CD14-positive monocyte (primary cell): Measurements from ENCODE around the gene ZNF710. TPM values are rescaled to one million over a fixed set of nuclear protein-coding genes. Genes with fewer than 3 reads are reported as not detected.
A peak's percentile ranks its signal among the peaks of the same experiment; 100 is the strongest.

ENCODE experiments used
- DNase-seq, 3 donors: peaks; one replicate each; pipeline ENCODE4 v3.0.0-alpha.2; 2011 to 2022
- H2AFZ ChIP-seq: 2 replicates; pipeline ENCODE4 v1.6.0; 2012; ENCODE audit warnings: mild to moderate bottlenecking, low read depth, low read length, inconsistent platforms; ENCODE audit not compliant: insufficient read depth, poor library complexity, severe bottlenecking
- H3K27ac ChIP-seq, 2 donors: 1 replicate in 1 of 2; 2 replicates in 1 of 2; pipeline ENCODE4 v1.5.1; 2012 to 2013; ENCODE audit warnings: low read length in 2 of 2, control low read depth in 1 of 2, inconsistent platforms in 1 of 2, low read depth in 1 of 2, mild to moderate bottlenecking in 1 of 2
- H3K27me3 ChIP-seq, 2 donors: one replicate each; pipeline versions ENCODE4 v1.6.0 to v1.6.1; 2011 to 2013; ENCODE audit warnings: low read length in 2 of 2; ENCODE audit not compliant: control insufficient read depth in 2 of 2, insufficient read depth in 2 of 2
- H3K36me3 ChIP-seq, 2 donors: replicated peaks in 1 of 2; 1 replicate in 1 of 2; 2 replicates in 1 of 2; pipeline versions ENCODE4 v1.5.1 to v1.6.1; 2012 to 2013; ENCODE audit warnings: low read length in 2 of 2, control low read depth in 1 of 2, inconsistent platforms in 1 of 2, mild to moderate bottlenecking in 1 of 2; ENCODE audit not compliant: insufficient read depth in 2 of 2, control insufficient read depth in 1 of 2
- H3K4me1 ChIP-seq, 2 donors: 1 replicate in 1 of 2; 2 replicates in 1 of 2; pipeline versions ENCODE4 v1.5.1 to v1.6.1; 2012 to 2013; ENCODE audit warnings: low read length in 2 of 2, control low read depth in 1 of 2, inconsistent platforms in 1 of 2, mild to moderate bottlenecking in 1 of 2, moderate library complexity in 1 of 2; ENCODE audit not compliant: insufficient read depth in 2 of 2, control insufficient read depth in 1 of 2
- H3K4me2 ChIP-seq: replicated peaks from 2 replicates; pipeline ENCODE3; 2012; ENCODE audit warnings: low read length, moderate library complexity, mild to moderate bottlenecking; ENCODE audit not compliant: poor library complexity, severe bottlenecking; ENCODE audit errors: extremely low read depth
- H3K4me3 ChIP-seq, 3 experiments: fragments of 200-600 bp in 1 of 3; sonication (generic) in 1 of 3; replicated peaks in 1 of 3; 1 replicate in 2 of 3; 2 replicates in 1 of 3; pipeline ENCODE4 v1.5.1; 2011 to 2013; ENCODE audit warnings: low read length in 3 of 3, mild to moderate bottlenecking in 3 of 3, control low read depth in 2 of 3, low read depth in 2 of 3, inconsistent platforms in 1 of 3, moderate library complexity in 1 of 3
- H3K79me2 ChIP-seq: 2 replicates; pipeline ENCODE4 v1.6.0; 2012; ENCODE audit warnings: mild to moderate bottlenecking, control low read depth, inconsistent platforms, low read length, moderate library complexity; ENCODE audit not compliant: insufficient read depth
- H3K9ac ChIP-seq: 2 replicates; pipeline ENCODE4 v1.6.0; 2017; ENCODE audit warnings: low read length, mild to moderate bottlenecking; ENCODE audit not compliant: insufficient read depth, poor library complexity, severe bottlenecking
- H3K9me3 ChIP-seq, 2 donors: replicated peaks in 1 of 2; 1 replicate in 1 of 2; 2 replicates in 1 of 2; pipeline versions ENCODE4 v1.5.1 to v1.6.1; 2012 to 2013; ENCODE audit warnings: low read length in 2 of 2, control low read depth in 1 of 2; ENCODE audit not compliant: control insufficient read depth in 1 of 2, insufficient read depth in 1 of 2
- H4K20me1 ChIP-seq: 2 replicates; pipeline ENCODE4 v1.6.0; 2012; ENCODE audit warnings: mild to moderate bottlenecking, low read length, control low read depth, moderate library complexity; ENCODE audit not compliant: insufficient read depth
- H3K27ac Mint-ChIP-seq, 7 donors: one replicate each; pipeline ENCODE4 v1.8.0; 2020; ENCODE audit warnings: mild to moderate bottlenecking in 7 of 7, mixed read lengths in 7 of 7, moderate library complexity in 6 of 7, inconsistent platforms in 2 of 7
- H3K27me3 Mint-ChIP-seq, 3 donors: one replicate each; pipeline ENCODE4 v1.8.0; 2021 to 2022; ENCODE audit warnings: low read depth in 3 of 3, mild to moderate bottlenecking in 3 of 3, mixed read lengths in 3 of 3, moderate library complexity in 3 of 3, inconsistent platforms in 1 of 3
- H3K36me3 Mint-ChIP-seq, 2 donors: one replicate each; pipeline ENCODE4 v1.8.0; 2020; ENCODE audit warnings: mixed read lengths in 2 of 2, inconsistent platforms in 1 of 2, mild to moderate bottlenecking in 1 of 2
- H3K4me1 Mint-ChIP-seq: one replicate; pipeline ENCODE4 v1.8.0; 2020; ENCODE audit warnings: mild to moderate bottlenecking, mixed read lengths
- H3K4me3 Mint-ChIP-seq, 2 donors: one replicate each; pipeline ENCODE4 v1.8.0; 2020; ENCODE audit warnings: mild to moderate bottlenecking in 2 of 2, mixed read lengths in 2 of 2, moderate library complexity in 1 of 2
- H3K9me3 Mint-ChIP-seq, 7 donors: one replicate each; pipeline ENCODE4 v1.8.0; 2020 to 2022; ENCODE audit warnings: mixed read lengths in 7 of 7, mild to moderate bottlenecking in 6 of 7, moderate library complexity in 6 of 7, inconsistent platforms in 2 of 7
- WGBS: methylation state at CpG from one replicate; pipeline ENCODE4 v1.1.5; 2013; ENCODE audit warnings: missing lambda C conversion rate; ENCODE audit not compliant: insufficient coverage; 5-methylcytosine and 5-hydroxymethylcytosine counted together
- intact Hi-C, 2 donors: fragments of 100-400 bp; cut with micrococcal nuclease; formaldehyde crosslinking; loops; one replicate each; pipeline versions ENCODE4 v1.15.0 to v1.15.1; 2023
- polyA plus RNA-seq, 3 donors: library from polyadenylated mRNA; depleted of rRNA in 1 of 3; unstranded in 2 of 3; stranded (reverse) in 1 of 3; fragments of 300-500 nt in 2 of 3; fragments of >200 nt in 1 of 3; fragmentation: Illumina TruSeq in 2 of 3; gene quantifications; 1 replicate in 2 of 3; 2 replicates in 1 of 3; pipeline ENCODE4 v1.2.3, GENCODE V29; 2012 to 2021
- TF ChIP-seq, protein P1 (sequence below): fragments of 200-600 bp; IDR thresholded peaks from one replicate; pipeline ENCODE4 v1.8.0; 2022; ENCODE audit warnings: antibody characterized with exemption, mild to moderate bottlenecking

ZNF710 gene
- polyA plus RNA-seq, 3 donors, result 3.4 to 45.6 (median 4.8) TPM

DNA sequence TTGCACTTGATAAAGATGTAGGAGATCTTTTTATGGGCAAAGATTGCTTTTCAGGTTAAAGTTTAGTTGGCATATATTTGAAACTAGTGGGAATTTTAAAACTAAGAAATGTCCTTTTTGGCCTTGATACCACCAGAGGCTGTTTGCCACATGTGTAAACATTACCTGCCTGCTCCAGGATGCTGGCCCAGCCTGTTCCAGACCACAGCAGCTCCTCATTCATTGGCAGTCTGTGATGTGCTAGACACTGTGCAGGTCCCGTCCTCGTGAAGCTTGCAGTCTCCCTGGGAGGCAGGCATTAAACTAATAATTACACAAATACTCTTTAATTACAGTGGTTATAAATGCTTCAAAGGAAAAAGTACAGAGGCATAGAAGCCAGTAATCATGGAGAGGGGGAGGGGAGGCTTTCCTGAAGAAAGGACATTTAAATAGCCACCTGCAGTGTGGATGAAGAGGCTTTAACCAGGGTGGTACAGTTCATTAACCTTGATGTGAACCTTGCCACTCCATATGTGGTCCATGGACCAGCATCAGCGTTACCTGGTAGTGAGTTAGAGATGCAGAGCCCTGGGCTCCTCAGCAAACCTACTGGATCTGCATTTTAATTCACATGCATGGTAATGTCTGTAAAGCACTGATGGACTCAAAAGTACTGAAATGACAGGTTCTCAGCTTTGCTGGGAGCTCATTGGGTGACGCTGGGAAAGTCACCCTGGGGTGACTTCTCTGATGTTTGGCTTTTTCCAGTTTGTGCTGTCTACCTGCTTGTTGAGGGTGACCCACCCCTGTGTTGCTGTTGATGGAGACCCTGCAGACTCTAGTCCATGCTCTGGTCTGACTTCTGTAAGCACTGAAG lies 5.3 kb downstream of the ZNF710 start:
- Mint-ChIP-seq H3K9me3 (peaks cover 0 to 5% (median 3%) of the 10 kb centered on the region in 7 donors), H3K4me3 (peak overlapping the region in 1 of 2 donors; percentile 95), H3K27ac (peak overlapping the region; percentile 95 to 100 (median 99)), H3K4me1 (peaks cover 81% of the 10 kb centered on the region), H3K27me3 (peaks cover 0 to 2% (median 0%) of the 10 kb centered on the region in 3 donors), H3K36me3 (peaks cover 63 to 76% of the 10 kb centered on the region in 2 donors)
- H3K4me2 ChIP-seq, result peak overlapping the region; percentile 94
- H3K27me3 ChIP-seq, result no peaks in the 10 kb centered on the region
- H3K4me1 ChIP-seq, result peaks cover 82 to 87% of the 10 kb centered on the region in 2 donors
- peaks cover 11 to 35% of the 10 kb centered on the region in 2 donors for H3K36me3 ChIP-seq
- H4K20me1 ChIP-seq, result peaks cover 34% of the 10 kb centered on the region
- TF ChIP-seq, protein P1, sequence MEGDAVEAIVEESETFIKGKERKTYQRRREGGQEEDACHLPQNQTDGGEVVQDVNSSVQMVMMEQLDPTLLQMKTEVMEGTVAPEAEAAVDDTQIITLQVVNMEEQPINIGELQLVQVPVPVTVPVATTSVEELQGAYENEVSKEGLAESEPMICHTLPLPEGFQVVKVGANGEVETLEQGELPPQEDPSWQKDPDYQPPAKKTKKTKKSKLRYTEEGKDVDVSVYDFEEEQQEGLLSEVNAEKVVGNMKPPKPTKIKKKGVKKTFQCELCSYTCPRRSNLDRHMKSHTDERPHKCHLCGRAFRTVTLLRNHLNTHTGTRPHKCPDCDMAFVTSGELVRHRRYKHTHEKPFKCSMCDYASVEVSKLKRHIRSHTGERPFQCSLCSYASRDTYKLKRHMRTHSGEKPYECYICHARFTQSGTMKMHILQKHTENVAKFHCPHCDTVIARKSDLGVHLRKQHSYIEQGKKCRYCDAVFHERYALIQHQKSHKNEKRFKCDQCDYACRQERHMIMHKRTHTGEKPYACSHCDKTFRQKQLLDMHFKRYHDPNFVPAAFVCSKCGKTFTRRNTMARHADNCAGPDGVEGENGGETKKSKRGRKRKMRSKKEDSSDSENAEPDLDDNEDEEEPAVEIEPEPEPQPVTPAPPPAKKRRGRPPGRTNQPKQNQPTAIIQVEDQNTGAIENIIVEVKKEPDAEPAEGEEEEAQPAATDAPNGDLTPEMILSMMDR, result no peak
- peaks cover 96% of the 10 kb centered on the region for H3K79me2 ChIP-seq
- H3K27ac ChIP-seq, result peak overlapping the region in 1 of 2 donors; percentile 98
- DNase-seq, result no peak
- H2AFZ ChIP-seq, result no peak overlapping the region
- intact Hi-C loops, result loop anchor here (5.0 to 10.0 kb wide), 3 partner anchors 34 to 112 kb away; partner anchors contain the start of gene AP3S2 (in 1 of the 2)
- peak overlapping the region in 1 of 3 experiments; percentile 92 for H3K4me3 ChIP-seq
- peak overlapping the region; percentile 17 for H3K9ac ChIP-seq
- H3K9me3 ChIP-seq, result peaks cover 3% of the 10 kb centered on the region in 2 donors
- 100% methylated on average over 2 of the region's 4 CpGs for WGBS

- Histone ChIP-seq H3K27me3 (no peaks in the 10 kb centered on the region), H3K36me3 (peaks cover 11 to 35% of the 10 kb centered on the region in 2 donors), H3K9me3 (peaks cover 6 to 7% of the 10 kb centered on the region in 2 donors), H3K27ac (peak overlapping the region in 1 of 2 donors; percentile 98), H3K4me3 (peak overlapping the region in 1 of 3 experiments; percentile 92), H4K20me1 (peaks cover 34% of the 10 kb centered on the region), H3K9ac (no peak overlapping the region), H2AFZ (no peak overlapping the region), H3K4me1 (peaks cover 82 to 87% of the 10 kb centered on the region in 2 donors), H3K79me2 (peaks cover 98% of the 10 kb centered on the region), H3K4me2 (peak overlapping the region; percentile 94)
- 100% methylated on average over 1 of the region's 4 CpGs for WGBS
- Mint-ChIP-seq H3K4me1 (peaks cover 81% of the 10 kb centered on the region), H3K36me3 (peaks cover 67 to 82% of the 10 kb centered on the region in 2 donors), H3K27ac (peak overlapping the region in 3 of 7 donors; percentile 11 to 74 (median 55)), H3K9me3 (peaks cover 2 to 12% (median 9%) of the 10 kb centered on the region in 7 donors), H3K27me3 (peaks cover 0 to 2% (median 0%) of the 10 kb centered on the region in 3 donors), H3K4me3 (no peak overlapping the region)
- DNase-seq, result no peak
- intact Hi-C loops, result loop anchor here (5.0 to 10.0 kb wide), 3 partner anchors 35 to 112 kb away; partner anchors contain the start of gene AP3S2 (in 1 of the 2)
- TF ChIP-seq, protein P1, result no peak
Observed at GRCh38 chr15:90007076-90007460, 5.9 kb downstream of the ZNF710 start.
